Measurements from ENCODE around the gene C5orf22. TPM values are rescaled to one million over a fixed set of nuclear protein-coding genes. Genes with fewer than 3 reads are reported as not detected.

The C5orf22 gene
- total and polyA plus RNA-seq, 2 of the 4 experiments (the other 2 are of a cell fraction) = 11.2 to 19.9 TPM

DNA sequence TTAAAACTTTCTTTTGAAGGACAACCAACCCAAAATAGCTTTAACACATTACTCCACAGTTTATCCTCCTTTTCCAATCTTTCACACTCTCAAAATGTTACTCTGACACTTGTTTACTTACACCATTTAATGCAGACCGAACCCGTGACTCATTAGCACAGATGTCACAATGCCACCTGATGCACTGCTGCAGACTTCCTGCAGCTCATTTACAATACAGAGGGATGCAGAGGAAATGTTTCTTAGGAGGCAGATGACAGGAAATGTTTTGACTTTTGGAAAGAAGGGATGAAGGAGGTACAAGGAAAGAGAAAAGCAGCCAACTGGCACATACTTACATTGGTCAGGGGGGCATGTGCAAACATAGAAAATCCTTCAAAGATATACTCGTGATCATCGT is 39.2 kb upstream of the C5orf22 start:
- no peak overlapping the region for H4K5ac ChIP-seq (ENCODE audit: low read depth, low read length)
- 30% methylated on average over 2 of the region's 4 CpGs; no CpG with 5 or more reads in 1 of the 2 experiments for WGBS, 2 experiments (ENCODE audit: extremely low coverage in 2 of 2, insufficient read length in 1 of 2)
- BruUV-seq (replicated peaks) = no TSS peak
- no peak overlapping the region for H3K23ac ChIP-seq (ENCODE audit: low read depth, low read length)
- H3K36me3 ChIP-seq (ENCODE audit: control insufficient read depth, insufficient read depth, low read length) = peaks cover 36% of the 10 kb centered on the region
- no peak overlapping the region for H2AFZ ChIP-seq (replicated peaks; ENCODE audit: low read length, poor library complexity)
- ChIA-PET CTCF (no interaction called here), POLR2A (ENCODE audit: unreplicated experiment) (no interaction called here)
- H3K9ac ChIP-seq (ENCODE audit: low read depth, low read length) = no peak overlapping the region
- no peak overlapping the region for H2BK5ac ChIP-seq (ENCODE audit: low read depth, low read length, poor library complexity, severe bottlenecking)
- no peak overlapping the region for H3K56ac ChIP-seq (ENCODE audit: extremely low read depth, insufficient read depth, low read length)
- no peak overlapping the region for H2BK20ac ChIP-seq (ENCODE audit: low read depth, low read length)
- no peak overlapping the region for H2AK5ac ChIP-seq (ENCODE audit: low read depth, low read length)
- no peaks in the 10 kb centered on the region for H3K27me3 ChIP-seq (ENCODE audit: control insufficient read depth, insufficient read depth, low read length)
- H3K18ac ChIP-seq (ENCODE audit: low read depth, low read length) = no peak overlapping the region
- H3K4me2 ChIP-seq (ENCODE audit: low read depth, low read length) = no peak overlapping the region
- no peak overlapping the region for H2BK15ac ChIP-seq (ENCODE audit: low read depth, low read length)
- H3K79me1 ChIP-seq (ENCODE audit: low read depth in 1 of 2, low read length in 2 of 2) = peaks cover 0 to 3% of the 10 kb centered on the region in 2 experiments; a peak in 1 of 4 replicates
- no peak overlapping the region for H4K8ac ChIP-seq (ENCODE audit: low read depth in 2 of 2, low read length in 2 of 2)
- H2AK9ac ChIP-seq (replicated peaks; ENCODE audit: low read depth, low read length, poor library complexity) = no peak overlapping the region
- dilution Hi-C loops (cut with HindIII; ENCODE audit: low sequenced_read_pairs, unreplicated experiment) (no loop called here), intact Hi-C loops (cut with micrococcal nuclease) (no loop called here), in situ Hi-C loops (cut with MboI; ENCODE audit: low sequenced_read_pairs) (loop anchor here (25.0 kb wide), 3 partner anchors 706 to 1456 kb away; no protein-coding TSS in a partner anchor)
- H4K91ac ChIP-seq (ENCODE audit: insufficient read depth, low read depth, low read length) = no peak overlapping the region
- DNase-seq (peak; percentile 53), ATAC-seq (ENCODE audit: low read depth) (peak; percentile 70)
- no peak overlapping the region for H2BK120ac ChIP-seq (ENCODE audit: low read depth, low read length)
- no peak overlapping the region for H3K14ac ChIP-seq (replicated peaks; ENCODE audit: low read depth, low read length)
- peaks cover 3% of the 10 kb centered on the region for H3K4me1 ChIP-seq (ENCODE audit: control insufficient read depth, insufficient read depth, low read length)
- TF ChIP-seq, protein P1, sequence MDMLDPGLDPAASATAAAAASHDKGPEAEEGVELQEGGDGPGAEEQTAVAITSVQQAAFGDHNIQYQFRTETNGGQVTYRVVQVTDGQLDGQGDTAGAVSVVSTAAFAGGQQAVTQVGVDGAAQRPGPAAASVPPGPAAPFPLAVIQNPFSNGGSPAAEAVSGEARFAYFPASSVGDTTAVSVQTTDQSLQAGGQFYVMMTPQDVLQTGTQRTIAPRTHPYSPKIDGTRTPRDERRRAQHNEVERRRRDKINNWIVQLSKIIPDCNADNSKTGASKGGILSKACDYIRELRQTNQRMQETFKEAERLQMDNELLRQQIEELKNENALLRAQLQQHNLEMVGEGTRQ (IDR thresholded peaks at IDR 0.05; ENCODE audit: low read depth, low read length) = peak; percentile 14; the same call in 1 of the 2 replicates
- TF ChIP-seq NFE2L2 (IDR thresholded peaks at IDR 0.05; ENCODE audit: low read depth, low read length) (no peak), POLR2A (IDR thresholded peaks at IDR 0.05; ENCODE audit: low read depth, low read length) (no peak), SMC3 (IDR thresholded peaks at IDR 0.05; ENCODE audit: low read depth, low read length) (no peak), MXI1 (IDR thresholded peaks at IDR 0.05; ENCODE audit: borderline replicate concordance, low read depth, low read length) (no peak), CEBPB (IDR thresholded peaks at IDR 0.05; ENCODE audit: low read depth, low read length) (peak; percentile 78), RFX5 (IDR thresholded peaks at IDR 0.05; ENCODE audit: low read depth, low read length) (no peak), CHD1 (IDR thresholded peaks at IDR 0.05; ENCODE audit: low read depth, low read length) (no peak), MAFK (IDR thresholded peaks at IDR 0.05; ENCODE audit: low read depth, low read length) (no peak), BHLHE40 (IDR thresholded peaks at IDR 0.05; ENCODE audit: low read depth, low read length) (peak; percentile 67), RCOR1 (IDR thresholded peaks at IDR 0.05; ENCODE audit: insufficient replicate concordance, low read length) (no peak), MAZ (IDR thresholded peaks at IDR 0.05; ENCODE audit: borderline replicate concordance, low read depth, low read length) (no peak), RAD21 (IDR thresholded peaks at IDR 0.05; ENCODE audit: low read length) (no peak), FOS (IDR thresholded peaks at IDR 0.05; ENCODE audit: low read depth, low read length) (peak; percentile 47; the same call in 1 of the 2 replicates)
- TF ChIP-seq, protein P2, sequence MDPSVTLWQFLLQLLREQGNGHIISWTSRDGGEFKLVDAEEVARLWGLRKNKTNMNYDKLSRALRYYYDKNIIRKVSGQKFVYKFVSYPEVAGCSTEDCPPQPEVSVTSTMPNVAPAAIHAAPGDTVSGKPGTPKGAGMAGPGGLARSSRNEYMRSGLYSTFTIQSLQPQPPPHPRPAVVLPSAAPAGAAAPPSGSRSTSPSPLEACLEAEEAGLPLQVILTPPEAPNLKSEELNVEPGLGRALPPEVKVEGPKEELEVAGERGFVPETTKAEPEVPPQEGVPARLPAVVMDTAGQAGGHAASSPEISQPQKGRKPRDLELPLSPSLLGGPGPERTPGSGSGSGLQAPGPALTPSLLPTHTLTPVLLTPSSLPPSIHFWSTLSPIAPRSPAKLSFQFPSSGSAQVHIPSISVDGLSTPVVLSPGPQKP (IDR thresholded peaks at IDR 0.05; ENCODE audit: borderline replicate concordance, low read depth, low read length) = no peak
- TF ChIP-seq, protein P3, sequence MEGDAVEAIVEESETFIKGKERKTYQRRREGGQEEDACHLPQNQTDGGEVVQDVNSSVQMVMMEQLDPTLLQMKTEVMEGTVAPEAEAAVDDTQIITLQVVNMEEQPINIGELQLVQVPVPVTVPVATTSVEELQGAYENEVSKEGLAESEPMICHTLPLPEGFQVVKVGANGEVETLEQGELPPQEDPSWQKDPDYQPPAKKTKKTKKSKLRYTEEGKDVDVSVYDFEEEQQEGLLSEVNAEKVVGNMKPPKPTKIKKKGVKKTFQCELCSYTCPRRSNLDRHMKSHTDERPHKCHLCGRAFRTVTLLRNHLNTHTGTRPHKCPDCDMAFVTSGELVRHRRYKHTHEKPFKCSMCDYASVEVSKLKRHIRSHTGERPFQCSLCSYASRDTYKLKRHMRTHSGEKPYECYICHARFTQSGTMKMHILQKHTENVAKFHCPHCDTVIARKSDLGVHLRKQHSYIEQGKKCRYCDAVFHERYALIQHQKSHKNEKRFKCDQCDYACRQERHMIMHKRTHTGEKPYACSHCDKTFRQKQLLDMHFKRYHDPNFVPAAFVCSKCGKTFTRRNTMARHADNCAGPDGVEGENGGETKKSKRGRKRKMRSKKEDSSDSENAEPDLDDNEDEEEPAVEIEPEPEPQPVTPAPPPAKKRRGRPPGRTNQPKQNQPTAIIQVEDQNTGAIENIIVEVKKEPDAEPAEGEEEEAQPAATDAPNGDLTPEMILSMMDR (conservative IDR thresholded peaks at IDR 0.05; ENCODE audit: low read depth, low read length) = no peak
- no peaks in the 10 kb centered on the region; the same call in 1 of the 2 replicates for H4K20me1 ChIP-seq (ENCODE audit: insufficient read depth, low read length)
- H3K4ac ChIP-seq (ENCODE audit: low read depth, low read length) = no peak overlapping the region
- H3K27ac ChIP-seq (ENCODE audit: insufficient read depth, low read length) = no peak overlapping the region
- peaks cover 3% of the 10 kb centered on the region; the same call in 1 of the 2 replicates for H3K9me1 ChIP-seq (ENCODE audit: insufficient read depth, low read length)
- no peaks in the 10 kb centered on the region for H3K9me3 ChIP-seq (ENCODE audit: control insufficient read depth, insufficient read depth, low read length)
- no peak overlapping the region for H3K4me3 ChIP-seq (ENCODE audit: insufficient read depth, low read depth, low read length)
